ENCODE results near the gene TLCD2. TPM values are rescaled to one million over a fixed set of nuclear protein-coding genes. Genes with fewer than 3 reads are reported as not detected.
"Not testable (repeated sequence)": the region's sequence is repeated elsewhere in the genome, so short reads cannot be mapped to it uniquely, and the experiment has no call there.

The TLCD2 gene
- total RNA-seq, 2 experiments from 2014 or later = 0.07 to 0.09 TPM

GRCh38 chr17:1709403-1709951 lies 700 bp downstream of the TLCD2 start:
- no peak for ATAC-seq
- intact Hi-C loops (cut with micrococcal nuclease) = no loop called here
- H3K36me3 Mint-ChIP-seq (ENCODE audit: low read depth) = peaks cover 3% of the 10 kb centered on the region
- H3K4me1 Mint-ChIP-seq (ENCODE audit: low read depth) = peaks cover 12% of the 10 kb centered on the region
- CTCF ChIA-PET = interaction anchor here (1.1 to 1.7 kb wide), 2 partner anchors 42 to 61 kb away, joined by 3 to 5 read pairs; partner anchors contain the start of gene RILP
- no peak for DNase-seq
- peaks cover 23% of the 10 kb centered on the region for H3K27me3 Mint-ChIP-seq
- TF ChIP-seq CTCF (IDR thresholded peaks at IDR 0.05) = no peak
- H3K4me3 Mint-ChIP-seq = peak overlapping the region; percentile 10
- POLR2A ChIA-PET = no interaction called here
- H3K27ac Mint-ChIP-seq = no peak overlapping the region
- no peaks in the 10 kb centered on the region for H3K9me3 Mint-ChIP-seq

GRCh38 chr17:1708791-1709346 lies 1.3 kb downstream of the TLCD2 start:
- H3K4me3 Mint-ChIP-seq; DNase-seq; H3K27ac Mint-ChIP-seq; H3K4me1 Mint-ChIP-seq (ENCODE audit: low read depth); intact Hi-C loops (cut with micrococcal nuclease); H3K36me3 Mint-ChIP-seq (ENCODE audit: low read depth); ATAC-seq; H3K9me3 Mint-ChIP-seq: not testable (repeated sequence)
- ChIA-PET POLR2A (interaction anchor here (0.5 kb wide), 1 partner anchor 334 kb away, joined by 4 read pairs; no protein-coding TSS in a partner anchor), CTCF (interaction anchor here (1.1 to 1.7 kb wide), 2 partner anchors 41 to 60 kb away, joined by 3 to 5 read pairs; partner anchors contain the start of gene RILP)
- H3K27me3 Mint-ChIP-seq = peaks cover 21% of the 10 kb centered on the region

- no peak for DNase-seq
- no peaks in the 10 kb centered on the region for H3K9me3 Mint-ChIP-seq
- no peak for ATAC-seq
- no peak overlapping the region for H3K27ac Mint-ChIP-seq
- H3K4me3 Mint-ChIP-seq = no peak overlapping the region
- POLR2A ChIA-PET = interaction anchor here (1.0 kb wide), 1 partner anchor 10 kb away, joined by 3 read pairs; no protein-coding TSS in a partner anchor
- intact Hi-C loops (cut with micrococcal nuclease) = no loop called here
- H3K36me3 Mint-ChIP-seq (ENCODE audit: low read depth) = peaks cover 2% of the 10 kb centered on the region
- peaks cover 21% of the 10 kb centered on the region for H3K27me3 Mint-ChIP-seq
- H3K4me1 Mint-ChIP-seq (ENCODE audit: low read depth) = peaks cover 10% of the 10 kb centered on the region
- TF ChIP-seq CTCF (IDR thresholded peaks at IDR 0.05) = no peak
- CTCF ChIA-PET = interaction anchor here (1.0 to 1.1 kb wide), 2 partner anchors 38 to 57 kb away, joined by 3 to 4 read pairs; partner anchors contain the start of gene RILP
These were observed 3.1 kb downstream of the TLCD2 start for GRCh38 chr17:1707107-1707506.

GRCh38 chr17:1705004-1705403 lies 5.2 kb downstream of the TLCD2 start:
- peaks cover 13% of the 10 kb centered on the region for H3K27me3 Mint-ChIP-seq
- intact Hi-C loops (cut with micrococcal nuclease) = no loop called here
- H3K4me3 Mint-ChIP-seq = no peak overlapping the region
- DNase-seq (no peak), ATAC-seq (no peak)
- no peak overlapping the region for H3K27ac Mint-ChIP-seq
- ChIA-PET CTCF (interaction anchor here (1.3 to 1.6 kb wide), 2 partner anchors 16 to 36 kb away, joined by 4 to 7 read pairs; no protein-coding TSS in a partner anchor), POLR2A (no interaction called here)
- no peaks in the 10 kb centered on the region for H3K4me1 Mint-ChIP-seq (ENCODE audit: low read depth)
- no peaks in the 10 kb centered on the region for H3K9me3 Mint-ChIP-seq
- TF ChIP-seq CTCF (IDR thresholded peaks at IDR 0.05) = no peak
- no peaks in the 10 kb centered on the region for H3K36me3 Mint-ChIP-seq (ENCODE audit: low read depth)

GRCh38 chr17:1703063-1703462 lies 7.1 kb downstream of the TLCD2 start:
- Mint-ChIP-seq H3K9me3 (no peaks in the 10 kb centered on the region), H3K4me3 (no peak overlapping the region), H3K36me3 (ENCODE audit: low read depth) (no peaks in the 10 kb centered on the region), H3K27ac (no peak overlapping the region), H3K4me1 (ENCODE audit: low read depth) (no peaks in the 10 kb centered on the region), H3K27me3 (peaks cover 13% of the 10 kb centered on the region)
- intact Hi-C loops (cut with micrococcal nuclease) = no loop called here
- POLR2A ChIA-PET = no interaction called here
- no peak for TF ChIP-seq CTCF (IDR thresholded peaks at IDR 0.05)
- DNase-seq = no peak
- CTCF ChIA-PET = no interaction called here
- no peak for ATAC-seq

GRCh38 chr17:1699891-1700290 lies 10.3 kb downstream of the TLCD2 start:
- H3K4me3 Mint-ChIP-seq; H3K4me1 Mint-ChIP-seq (ENCODE audit: low read depth); H3K36me3 Mint-ChIP-seq (ENCODE audit: low read depth); DNase-seq; H3K9me3 Mint-ChIP-seq; POLR2A ChIA-PET; ATAC-seq; H3K27ac Mint-ChIP-seq; intact Hi-C loops (cut with micrococcal nuclease); CTCF ChIA-PET; H3K27me3 Mint-ChIP-seq: not testable (repeated sequence)

Measured in activated CD8-positive, alpha-beta T cell treated with anti-CD3 and anti-CD28 coated beads for 36 hours (primary cell).